Sigmoid colon (tissue), 7 donors: Measurements from ENCODE around the gene ORM1. TPM values are rescaled to one million over a fixed set of nuclear protein-coding genes. Genes with fewer than 3 reads are reported as not detected.

Experiments
- DNase-seq: peaks from one replicate; pipeline ENCODE4 v3.0.0-alpha.2; 2019
- H3K27ac ChIP-seq, 4 donors: fragments of 200-600 bp; sonication (generic); one replicate each; pipeline ENCODE4 v1.5.1; 2016 to 2019; ENCODE audit warnings: mild to moderate bottlenecking in 1 of 4
- H3K27me3 ChIP-seq, 3 donors: fragments of 200-600 bp; sonication (generic); one replicate each; pipeline ENCODE4 v1.5.1; 2019; ENCODE audit warnings: mild to moderate bottlenecking in 1 of 3
- H3K36me3 ChIP-seq, 4 donors: fragments of 200-600 bp; sonication (generic); one replicate each; pipeline ENCODE4 v1.5.1; 2016 to 2019
- H3K4me1 ChIP-seq, 4 donors: fragments of 200-600 bp; sonication (generic); one replicate each; pipeline ENCODE4 v1.5.1; 2017 to 2019
- H3K4me3 ChIP-seq, 4 donors: fragments of 200-600 bp; sonication (generic); one replicate each; pipeline ENCODE4 v1.5.1; 2017 to 2019; ENCODE audit warnings: mild to moderate bottlenecking in 2 of 4, moderate library complexity in 1 of 4
- H3K9me3 ChIP-seq, 4 donors: fragments of 200-600 bp in 3 of 4; sonication (generic) in 3 of 4; one replicate each; pipeline versions ENCODE4 v1.5.1 to v1.6.1; 2013 to 2019
- EP300 ChIP-seq, 4 donors: sonication (generic); formaldehyde crosslinking; IDR thresholded peaks; one replicate each; pipeline ENCODE4 v1.6.1; 2017; ENCODE audit warnings: antibody characterized with exemption in 4 of 4
- POLR2A ChIP-seq, 2 donors: fragments of 450-650 bp; IDR thresholded peaks; one replicate each; pipeline ENCODE4 v1.6.1; 2016; ENCODE audit warnings: antibody characterized with exemption in 2 of 2, mild to moderate bottlenecking in 2 of 2, moderate library complexity in 2 of 2
- POLR2AphosphoS5 ChIP-seq, 4 donors: sonication (generic); formaldehyde crosslinking; IDR thresholded peaks; one replicate each; pipeline ENCODE4 v1.6.1; 2017; ENCODE audit warnings: antibody characterized with exemption in 4 of 4
- WGBS, 2 donors: extraction: QIAGEN DNeasy Blood & Tissue Kit; methylation state at CpG; one replicate each; pipeline ENCODE4 v1.1.7; 2013; 5-methylcytosine and 5-hydroxymethylcytosine counted together
- intact Hi-C: fragments of 100-400 bp; cut with DNase I; formaldehyde crosslinking; loops from one replicate; pipeline ENCODE4 v1.15.1; 2023
- polyA plus RNA-seq, 3 donors: library from polyadenylated mRNA; stranded (reverse); fragments of 200-250 nt; gene quantifications; one replicate each; pipeline ENCODE4 v1.2.3, GENCODE V29; 2013
- total RNA-seq, 4 donors: library from RNA; depleted of rRNA; stranded (reverse); fragments of >200 nt; gene quantifications; one replicate each; pipeline ENCODE4 v1.1.0, GENCODE V29; 2016
- TF ChIP-seq, protein P1 (sequence below), 4 experiments: fragments of 450-650 bp in 3 of 4; fragments of 200-600 bp in 1 of 4; IDR thresholded peaks; one replicate each; pipeline ENCODE4 v1.5.1; 2016 to 2019; ENCODE audit warnings: antibody characterized with exemption in 4 of 4, mild to moderate bottlenecking in 3 of 4, moderate library complexity in 2 of 4
- donor health status: healthy with polysubstance abuse.
- donor health status: Bipolar disorder and iron deficiency.
- donor health status: healthy.

Gene ORM1
- total and polyA plus RNA-seq, 7 donors = 1.1 to 1.8 TPM; not detected in 5

DNA sequence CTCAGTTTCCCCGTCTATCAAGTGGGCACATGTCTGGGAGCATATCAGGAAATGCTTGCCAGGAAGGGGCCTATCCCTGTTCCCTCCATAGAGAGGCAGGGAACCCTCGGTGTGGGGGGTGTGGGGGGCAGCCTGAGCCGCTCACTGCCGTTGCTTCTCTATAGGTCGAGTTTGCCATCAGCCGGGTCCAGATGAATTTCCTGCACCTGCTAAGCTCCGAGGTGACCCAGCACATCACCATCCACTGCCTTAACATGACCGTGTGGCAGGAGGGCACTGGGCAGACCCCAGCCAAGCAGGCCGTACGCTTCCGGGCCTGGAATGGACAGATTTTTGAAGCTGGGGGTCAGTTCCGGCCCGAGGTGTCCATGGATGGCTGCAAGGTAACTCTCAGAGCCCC lies 13.8 kb upstream of the ORM1 start:
- Histone ChIP-seq H3K36me3 (no peaks in the 10 kb centered on the region), H3K27me3 (no peaks in the 10 kb centered on the region), H3K4me1 (peaks cover 0 to 6% (median 3%) of the 10 kb centered on the region in 4 donors), H3K27ac (no peak overlapping the region), H3K4me3 (no peak overlapping the region), H3K9me3 (no peaks in the 10 kb centered on the region)
- intact Hi-C loops = no loop called here
- peak; percentile 48 for DNase-seq
- TF ChIP-seq, protein P1, sequence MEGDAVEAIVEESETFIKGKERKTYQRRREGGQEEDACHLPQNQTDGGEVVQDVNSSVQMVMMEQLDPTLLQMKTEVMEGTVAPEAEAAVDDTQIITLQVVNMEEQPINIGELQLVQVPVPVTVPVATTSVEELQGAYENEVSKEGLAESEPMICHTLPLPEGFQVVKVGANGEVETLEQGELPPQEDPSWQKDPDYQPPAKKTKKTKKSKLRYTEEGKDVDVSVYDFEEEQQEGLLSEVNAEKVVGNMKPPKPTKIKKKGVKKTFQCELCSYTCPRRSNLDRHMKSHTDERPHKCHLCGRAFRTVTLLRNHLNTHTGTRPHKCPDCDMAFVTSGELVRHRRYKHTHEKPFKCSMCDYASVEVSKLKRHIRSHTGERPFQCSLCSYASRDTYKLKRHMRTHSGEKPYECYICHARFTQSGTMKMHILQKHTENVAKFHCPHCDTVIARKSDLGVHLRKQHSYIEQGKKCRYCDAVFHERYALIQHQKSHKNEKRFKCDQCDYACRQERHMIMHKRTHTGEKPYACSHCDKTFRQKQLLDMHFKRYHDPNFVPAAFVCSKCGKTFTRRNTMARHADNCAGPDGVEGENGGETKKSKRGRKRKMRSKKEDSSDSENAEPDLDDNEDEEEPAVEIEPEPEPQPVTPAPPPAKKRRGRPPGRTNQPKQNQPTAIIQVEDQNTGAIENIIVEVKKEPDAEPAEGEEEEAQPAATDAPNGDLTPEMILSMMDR (IDR thresholded peaks at IDR 0.05) = no peak
- TF ChIP-seq EP300 (IDR thresholded peaks at IDR 0.05) = no peak
- 88 to 91% methylated on average over 13 of the region's 13 CpGs for WGBS, 2 donors

- TF ChIP-seq POLR2AphosphoS5 (IDR thresholded peaks at IDR 0.05) = no peak
- no peak for TF ChIP-seq EP300 (IDR thresholded peaks at IDR 0.05)
- TF ChIP-seq, protein P1 (IDR thresholded peaks at IDR 0.05) = no peak
- no peak for TF ChIP-seq POLR2A (IDR thresholded peaks at IDR 0.05)
- DNase-seq = peak; percentile 45
- Histone ChIP-seq H3K9me3 (no peaks in the 10 kb centered on the region), H3K36me3 (no peaks in the 10 kb centered on the region), H3K4me3 (no peak overlapping the region), H3K27ac (no peak overlapping the region), H3K27me3 (no peaks in the 10 kb centered on the region), H3K4me1 (peaks cover 0 to under 1% (median 0%) of the 10 kb centered on the region in 4 donors)
- WGBS, 2 donors = 88% methylated on average over 22 of the region's 22 CpGs
- intact Hi-C loops = no loop called here
These were observed 12.1 kb upstream of the ORM1 start for GRCh38 chr9:114310471-114311450.

DNA sequence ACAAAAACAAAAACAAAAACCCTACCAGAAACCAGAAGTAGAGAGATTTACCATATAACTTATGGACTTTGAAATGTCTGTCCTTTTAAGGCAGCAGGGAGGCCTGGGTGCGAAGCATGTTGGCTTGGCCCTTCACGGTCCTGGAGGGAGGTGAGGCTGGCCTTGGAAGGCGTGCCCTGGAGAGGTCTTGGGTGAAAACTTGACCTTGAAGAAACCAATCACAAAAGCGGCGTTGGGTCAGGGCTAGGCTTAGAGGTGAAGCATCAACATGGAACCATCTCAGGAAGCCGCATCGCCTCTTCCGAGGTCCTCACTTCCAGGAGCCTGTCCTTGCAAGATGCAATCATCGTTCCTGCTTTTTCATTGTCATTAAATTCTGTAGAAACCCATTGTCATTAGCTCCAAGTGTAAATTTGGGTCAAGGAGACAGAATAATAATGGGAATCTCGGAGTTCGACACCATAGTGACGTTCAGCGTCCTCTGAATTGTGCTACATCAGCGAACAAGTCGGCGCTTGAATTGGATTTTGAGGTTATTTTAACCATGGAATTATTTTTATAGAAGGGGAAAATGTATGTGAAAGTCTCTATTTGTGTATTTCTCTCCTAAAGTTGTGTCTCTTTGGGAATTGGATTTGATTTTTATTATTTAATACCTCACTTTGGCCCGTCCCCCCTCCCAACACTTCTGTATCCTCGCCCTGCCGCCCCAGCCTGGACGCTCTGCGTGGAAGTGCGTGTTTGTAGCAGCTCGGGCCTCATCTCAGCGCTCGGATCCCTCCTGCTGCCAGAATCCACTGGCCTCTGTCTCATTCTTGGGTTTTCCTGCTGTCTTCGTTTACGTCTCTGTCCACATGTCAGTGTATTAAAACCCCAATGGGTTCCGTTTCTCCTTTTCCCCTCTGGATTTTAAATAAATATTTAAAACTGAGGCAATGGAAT lies 11.1 kb upstream of the ORM1 start:
- DNase-seq = peak; percentile 42
- TF ChIP-seq POLR2A (IDR thresholded peaks at IDR 0.05) (no peak), EP300 (IDR thresholded peaks at IDR 0.05) (no peak), POLR2AphosphoS5 (IDR thresholded peaks at IDR 0.05) (no peak)
- TF ChIP-seq, protein P1 (IDR thresholded peaks at IDR 0.05) = no peak
- no peaks in the 10 kb centered on the region for H3K9me3 ChIP-seq
- H3K4me1 ChIP-seq = no peaks in the 10 kb centered on the region
- no peak overlapping the region for H3K27ac ChIP-seq
- no peaks in the 10 kb centered on the region for H3K36me3 ChIP-seq
- no peak overlapping the region for H3K4me3 ChIP-seq
- WGBS, 2 donors = 87 to 89% methylated on average over 28 of the region's 28 CpGs
- intact Hi-C loops = no loop called here
- no peaks in the 10 kb centered on the region for H3K27me3 ChIP-seq

GRCh38 chr9:114312513-114312875 lies 10.4 kb upstream of the ORM1 start:
- no peak overlapping the region for H3K4me3 ChIP-seq
- WGBS, 2 donors = 68 to 74% methylated on average over 8 of the region's 8 CpGs
- H3K27ac ChIP-seq = no peak overlapping the region
- no peaks in the 10 kb centered on the region for H3K27me3 ChIP-seq
- peak; percentile 46 for DNase-seq
- no peaks in the 10 kb centered on the region for H3K9me3 ChIP-seq
- H3K36me3 ChIP-seq = no peaks in the 10 kb centered on the region
- TF ChIP-seq POLR2AphosphoS5 (IDR thresholded peaks at IDR 0.05) = no peak
- TF ChIP-seq, protein P1 (IDR thresholded peaks at IDR 0.05) = no peak
- TF ChIP-seq EP300 (IDR thresholded peaks at IDR 0.05) = no peak
- TF ChIP-seq POLR2A (IDR thresholded peaks at IDR 0.05) = no peak
- intact Hi-C loops = no loop called here
- no peaks in the 10 kb centered on the region for H3K4me1 ChIP-seq
